Kidney (tissue), 14 donors: Measurements from ENCODE around the gene SARS1. TPM values are rescaled to one million over a fixed set of nuclear protein-coding genes. Genes with fewer than 3 reads are reported as not detected.

Experiments used
- DNase-seq, 5 donors: peaks; one replicate each; pipeline ENCODE4 v3.0.0-alpha.2; 2013 to 2020
- FAIRE-seq: peaks from 2 replicates; lab custom pipeline; 2012; peaks lifted over from hg19 to GRCh38; lab: Jason Lieb, UNC
- H3K27ac ChIP-seq, 2 donors: one replicate each; pipeline ENCODE4 v1.7.0; 2013; ENCODE audit warnings: low read depth in 2 of 2, low read length in 2 of 2, inconsistent platforms in 1 of 2
- H3K27me3 ChIP-seq: one replicate; pipeline ENCODE4 v1.7.1; 2013; ENCODE audit warnings: low read length, inconsistent platforms; ENCODE audit not compliant: control insufficient read depth, insufficient read depth
- H3K36me3 ChIP-seq, 3 donors: one replicate each; pipeline versions ENCODE4 v1.7.0 to v1.7.1; 2013; ENCODE audit warnings: low read length in 3 of 3, control low read depth in 1 of 3, inconsistent platforms in 1 of 3; ENCODE audit not compliant: insufficient read depth in 3 of 3, control insufficient read depth in 2 of 3
- H3K4me1 ChIP-seq, 3 donors: one replicate each; pipeline versions ENCODE4 v1.7.0 to v1.7.1; 2013; ENCODE audit warnings: low read length in 3 of 3, inconsistent platforms in 1 of 3, low read depth in 1 of 3; ENCODE audit not compliant: control insufficient read depth in 2 of 3, insufficient read depth in 2 of 3
- H3K4me3 ChIP-seq, 3 donors: one replicate each; pipeline versions ENCODE4 v1.7.0 to v1.8.1; 2013; ENCODE audit warnings: low read length in 3 of 3, control low read depth in 1 of 3, inconsistent platforms in 1 of 3
- H3K9ac ChIP-seq, 3 donors: one replicate each; pipeline versions ENCODE4 v1.7.0 to v1.7.1; 2013; ENCODE audit warnings: low read length in 3 of 3, control low read depth in 1 of 3, inconsistent platforms in 1 of 3
- H3K9me3 ChIP-seq, 3 donors: one replicate each; pipeline versions ENCODE4 v1.7.0 to v1.7.1; 2013; ENCODE audit warnings: low read length in 3 of 3, control low read depth in 1 of 3, inconsistent platforms in 1 of 3; ENCODE audit not compliant: control insufficient read depth in 2 of 3, insufficient read depth in 1 of 3
- intact Hi-C: fragments of 100-400 bp; cut with DNase I; formaldehyde crosslinking; loops from one replicate; pipeline ENCODE4 v1.11.1; 2022
- polyA plus RNA-seq: library from polyadenylated mRNA; stranded (reverse); fragments of 350-450 nt; fragmentation: Illumina TruSeq; extraction: RNeasy Lipid Tissue Mini Kit (QIAGEN cat#74804); gene quantifications from one replicate; pipeline ENCODE4 v1.2.3, GENCODE V29; 2014; ENCODE audit warnings: low read depth, low replicate concordance; ENCODE audit not compliant: insufficient read depth
- total RNA-seq: library from RNA; stranded (reverse); fragmentation: NEBNext Ultra II Directional; extraction: Animal tissue kit (Norgen Biotek cat#: 25700); gene quantifications from one replicate; pipeline ENCODE4 v1.2.1, GENCODE V29; 2021
- TF ChIP-seq, protein P1 (sequence below): IDR thresholded peaks from 3 replicates; pipeline ENCODE4 v1.5.1; 2012; ENCODE audit warnings: mild to moderate bottlenecking, moderate library complexity, borderline replicate concordance; ENCODE audit not compliant: insufficient read depth; ENCODE audit errors: extremely low read depth
- donor health status: control.
- donor health status: control.
- donor health status: control.
- donor health status: control.
- donor health status: control.
- donor health status: DM: yes; HTN: yes; CAD: no.
- donor health status: Normal renal cell carcinoma (clear cell type).

The SARS1 gene
- total and polyA plus RNA-seq, 2 donors from 2014 or later, result 114 to 181 TPM

DNA sequence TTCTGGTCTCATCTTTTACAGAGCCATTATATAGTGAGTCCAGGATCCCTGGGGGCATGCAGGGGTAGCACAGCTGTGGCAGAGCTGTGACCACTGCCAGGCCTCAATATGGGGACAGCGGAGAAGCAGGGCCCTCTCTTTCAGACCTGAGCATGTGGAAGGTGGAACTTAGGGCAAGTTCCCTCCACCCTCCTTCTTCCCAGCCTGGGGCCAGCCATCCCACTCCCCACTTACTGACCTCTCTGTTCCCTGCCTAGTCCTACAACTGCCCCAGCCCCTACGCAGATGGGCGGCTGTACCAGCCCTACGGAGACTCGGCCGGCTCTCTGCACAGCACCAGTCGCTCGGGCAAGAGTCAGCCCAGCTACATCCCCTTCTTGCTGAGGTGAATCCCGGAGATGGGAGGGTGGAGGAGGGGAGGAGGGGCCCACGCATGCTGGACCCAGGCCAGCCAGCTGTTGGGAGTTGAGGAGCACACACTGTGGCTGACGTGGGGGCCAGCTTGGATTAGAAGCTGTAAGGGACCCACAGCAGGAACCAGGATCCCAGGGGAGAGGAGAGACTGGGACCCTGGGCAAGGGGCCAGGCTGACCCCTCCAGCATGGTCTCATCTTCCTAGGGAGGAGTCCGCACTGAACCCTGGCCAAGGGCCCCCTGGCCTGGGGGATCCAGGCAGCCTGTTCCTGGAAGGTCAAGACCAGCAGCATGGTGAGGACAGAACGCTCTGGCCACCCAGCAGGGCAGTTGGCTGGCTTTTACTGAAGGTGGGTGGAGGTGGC lies 58.5 kb downstream of the SARS1 start:
- DNase-seq, result peak in 3 of 5 donors; percentile 26 to 71 (median 50)

DNA sequence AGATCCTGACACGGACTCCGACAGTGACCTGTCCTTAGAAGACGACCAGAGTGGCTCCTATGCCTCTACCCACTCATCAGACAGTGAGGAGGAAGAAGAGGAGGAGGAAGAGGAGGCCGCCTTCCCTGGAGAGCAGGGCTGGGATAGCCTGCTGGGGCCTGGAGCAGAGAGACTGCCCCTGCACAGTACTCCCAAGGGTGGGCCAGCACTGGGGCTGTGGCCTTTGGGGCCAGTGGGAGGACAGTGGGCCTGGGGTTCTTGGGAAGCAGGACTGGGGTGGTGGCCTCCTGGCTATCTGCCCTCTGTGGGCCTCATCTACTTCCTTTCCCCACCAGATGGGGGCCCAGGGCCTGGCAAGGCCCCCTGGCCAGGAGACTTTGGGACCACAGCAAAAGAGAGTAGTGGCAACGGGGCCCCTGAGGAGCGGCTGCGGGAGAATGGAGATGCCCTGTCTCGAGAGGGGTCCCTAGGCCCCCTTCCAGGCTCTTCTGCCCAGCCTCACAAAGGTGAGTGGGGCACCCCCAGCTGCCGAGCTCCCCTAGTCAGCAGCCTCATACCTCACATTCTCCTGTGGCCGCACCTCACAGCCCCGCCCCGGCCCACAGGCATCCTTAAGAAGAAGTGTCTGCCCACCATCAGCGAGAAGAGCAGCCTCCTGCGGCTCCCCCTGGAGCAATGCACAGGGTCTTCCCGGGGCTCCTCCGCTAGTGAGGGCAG lies 59.3 kb downstream of the SARS1 start:
- peaks cover 4 to 24% (median 9%) of the 10 kb centered on the region in 3 donors for H3K4me1 ChIP-seq
- H3K4me3 ChIP-seq, result no peak overlapping the region
- intact Hi-C loops, result loop anchor here (10.0 kb wide), 1 partner anchor 132 kb away; no protein-coding TSS in a partner anchor
- no peaks in the 10 kb centered on the region for H3K9me3 ChIP-seq
- no peak overlapping the region for H3K9ac ChIP-seq
- H3K27me3 ChIP-seq, result no peaks in the 10 kb centered on the region
- no peaks in the 10 kb centered on the region for H3K36me3 ChIP-seq
- H3K27ac ChIP-seq, result no peak overlapping the region
- DNase-seq (peak in 2 of 5 donors; percentile 47 to 71), FAIRE-seq (no peak)
- TF ChIP-seq, protein P1, sequence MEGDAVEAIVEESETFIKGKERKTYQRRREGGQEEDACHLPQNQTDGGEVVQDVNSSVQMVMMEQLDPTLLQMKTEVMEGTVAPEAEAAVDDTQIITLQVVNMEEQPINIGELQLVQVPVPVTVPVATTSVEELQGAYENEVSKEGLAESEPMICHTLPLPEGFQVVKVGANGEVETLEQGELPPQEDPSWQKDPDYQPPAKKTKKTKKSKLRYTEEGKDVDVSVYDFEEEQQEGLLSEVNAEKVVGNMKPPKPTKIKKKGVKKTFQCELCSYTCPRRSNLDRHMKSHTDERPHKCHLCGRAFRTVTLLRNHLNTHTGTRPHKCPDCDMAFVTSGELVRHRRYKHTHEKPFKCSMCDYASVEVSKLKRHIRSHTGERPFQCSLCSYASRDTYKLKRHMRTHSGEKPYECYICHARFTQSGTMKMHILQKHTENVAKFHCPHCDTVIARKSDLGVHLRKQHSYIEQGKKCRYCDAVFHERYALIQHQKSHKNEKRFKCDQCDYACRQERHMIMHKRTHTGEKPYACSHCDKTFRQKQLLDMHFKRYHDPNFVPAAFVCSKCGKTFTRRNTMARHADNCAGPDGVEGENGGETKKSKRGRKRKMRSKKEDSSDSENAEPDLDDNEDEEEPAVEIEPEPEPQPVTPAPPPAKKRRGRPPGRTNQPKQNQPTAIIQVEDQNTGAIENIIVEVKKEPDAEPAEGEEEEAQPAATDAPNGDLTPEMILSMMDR, result no peak

More for the DNA sequence above, 58.5 kb downstream of the SARS1 start:
- no peak overlapping the region for H3K9ac ChIP-seq
- no peaks in the 10 kb centered on the region for H3K36me3 ChIP-seq
- H3K4me3 ChIP-seq, result no peak overlapping the region
- H3K4me1 ChIP-seq, result peaks cover 2 to 16% (median 5%) of the 10 kb centered on the region in 3 donors
- no peak overlapping the region for H3K27ac ChIP-seq
- TF ChIP-seq, protein P1, result no peak
- no peaks in the 10 kb centered on the region for H3K27me3 ChIP-seq
- FAIRE-seq, result no peak
- intact Hi-C loops, result loop anchor here (10.0 kb wide), 1 partner anchor 133 kb away; no protein-coding TSS in a partner anchor
- H3K9me3 ChIP-seq, result no peaks in the 10 kb centered on the region

DNA sequence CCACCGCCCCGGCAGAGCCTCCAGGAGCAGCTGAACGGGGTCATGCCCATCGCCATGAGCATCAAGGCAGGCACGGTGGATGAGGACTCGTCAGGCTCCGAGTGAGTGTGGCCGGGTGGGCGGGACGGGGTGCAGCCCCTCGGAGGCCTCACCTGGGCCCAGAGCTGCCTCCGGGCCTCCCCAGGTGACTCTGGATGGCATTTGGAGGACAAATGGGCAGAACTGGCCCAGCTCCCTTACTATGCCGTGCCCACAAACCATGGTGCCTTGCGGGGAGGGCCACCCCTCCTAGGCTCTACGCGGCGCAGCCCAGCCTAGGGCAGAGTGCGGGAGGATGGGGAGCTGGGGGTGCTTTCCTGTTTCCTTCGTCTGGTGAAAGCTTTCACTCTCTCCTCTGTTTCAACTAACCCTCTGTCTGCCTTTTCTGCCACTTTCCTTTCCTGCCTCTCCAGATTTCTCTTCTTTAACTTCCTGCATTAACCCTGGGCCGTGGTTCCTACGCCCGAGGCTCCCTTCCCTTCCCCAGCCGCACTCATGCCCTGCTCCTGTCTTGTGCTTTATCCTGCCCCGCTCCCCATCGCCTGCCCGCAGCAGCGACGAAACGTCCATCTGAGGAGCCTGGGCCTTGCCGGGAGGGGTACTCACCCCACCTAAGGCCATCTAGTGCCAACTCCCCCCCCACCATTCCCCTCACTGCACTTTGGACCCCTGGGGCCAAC lies 60.0 kb downstream of the SARS1 start:
- FAIRE-seq (no peak), DNase-seq (peak in 3 of 5 donors; percentile 27 to 80 (median 67))
- Histone ChIP-seq H3K4me3 (no peak overlapping the region), H3K9ac (no peak overlapping the region), H3K4me1 (peaks cover 4 to 24% (median 9%) of the 10 kb centered on the region in 3 donors), H3K27me3 (no peaks in the 10 kb centered on the region), H3K27ac (no peak overlapping the region), H3K36me3 (no peaks in the 10 kb centered on the region), H3K9me3 (no peaks in the 10 kb centered on the region)
- TF ChIP-seq, protein P1, result no peak
- intact Hi-C loops, result loop anchor here (10.0 kb wide), 1 partner anchor 131 kb away; no protein-coding TSS in a partner anchor
